ENCODE results near the gene IREB2.
"Not testable (repeated sequence)": the region's sequence is repeated elsewhere in the genome, so short reads cannot be mapped to it uniquely, and the experiment has no call there.

Gene IREB2

DNA sequence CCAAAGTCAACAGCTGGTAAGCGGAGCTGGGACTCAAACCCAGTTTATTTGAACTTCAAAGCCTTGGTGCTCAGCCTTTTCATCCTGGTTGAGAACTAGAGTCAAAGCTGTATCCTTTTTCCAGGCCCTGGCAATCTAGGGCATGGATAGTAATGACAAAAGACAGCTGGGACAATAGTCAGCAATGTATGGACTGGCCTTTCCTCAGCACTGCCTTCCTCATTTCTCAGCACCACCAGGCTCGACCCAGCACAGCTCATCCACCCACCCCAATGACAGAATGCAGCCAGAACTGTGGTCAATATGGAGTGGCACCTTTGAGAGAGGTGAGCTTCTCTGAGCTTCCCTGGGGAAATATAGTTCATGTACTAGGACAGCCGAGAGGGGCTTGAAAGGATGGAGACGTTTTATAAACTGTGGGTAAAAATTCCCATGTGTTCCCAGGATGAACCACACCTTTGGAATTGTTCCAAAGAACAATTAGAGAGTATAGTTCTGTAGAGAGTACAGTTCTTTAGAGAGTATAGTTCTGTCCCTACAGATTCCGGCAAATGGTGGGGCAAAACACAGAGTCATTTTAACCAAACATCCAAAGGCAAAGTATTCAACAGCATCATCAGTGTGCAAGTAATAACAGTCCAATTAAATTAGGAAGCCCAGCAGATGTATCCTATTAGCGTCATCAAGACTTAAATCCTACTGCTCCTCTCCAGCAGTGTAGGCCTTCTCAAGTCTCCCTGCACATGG is 30.2 kb upstream of the IREB2 start:
- DNase-seq (ENCODE audit: low read depth in 3 of 3), result no peak

GRCh38 chr15:78408355-78408640 is 29.7 kb upstream of the IREB2 start:
- no peak for DNase-seq (ENCODE audit: low read depth in 3 of 3)

DNA sequence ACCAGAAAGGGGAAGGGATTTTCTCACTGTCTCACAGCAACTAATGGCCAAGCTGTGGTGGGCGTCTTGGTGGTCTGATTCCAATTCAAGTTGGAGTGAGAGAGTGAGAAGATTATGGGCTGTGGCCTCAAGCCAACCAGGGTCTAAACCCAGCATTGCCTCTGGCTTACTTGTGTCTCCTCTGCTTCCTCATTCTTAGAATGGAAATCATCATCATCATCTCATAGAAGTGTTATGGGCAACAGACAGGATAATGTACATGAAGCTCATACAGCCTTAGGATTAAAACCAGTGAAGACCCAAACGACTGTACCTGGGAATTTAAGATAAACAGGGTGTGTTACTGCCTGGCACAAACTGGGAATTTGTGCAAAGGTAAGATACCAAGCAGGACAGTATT is 29.1 kb upstream of the IREB2 start:
- no peak for DNase-seq (ENCODE audit: low read depth in 3 of 3)

GRCh38 chr15:78411061-78411460 is 27.0 kb upstream of the IREB2 start:
- DNase-seq (ENCODE audit: low read depth in 3 of 3), result no peak

DNA sequence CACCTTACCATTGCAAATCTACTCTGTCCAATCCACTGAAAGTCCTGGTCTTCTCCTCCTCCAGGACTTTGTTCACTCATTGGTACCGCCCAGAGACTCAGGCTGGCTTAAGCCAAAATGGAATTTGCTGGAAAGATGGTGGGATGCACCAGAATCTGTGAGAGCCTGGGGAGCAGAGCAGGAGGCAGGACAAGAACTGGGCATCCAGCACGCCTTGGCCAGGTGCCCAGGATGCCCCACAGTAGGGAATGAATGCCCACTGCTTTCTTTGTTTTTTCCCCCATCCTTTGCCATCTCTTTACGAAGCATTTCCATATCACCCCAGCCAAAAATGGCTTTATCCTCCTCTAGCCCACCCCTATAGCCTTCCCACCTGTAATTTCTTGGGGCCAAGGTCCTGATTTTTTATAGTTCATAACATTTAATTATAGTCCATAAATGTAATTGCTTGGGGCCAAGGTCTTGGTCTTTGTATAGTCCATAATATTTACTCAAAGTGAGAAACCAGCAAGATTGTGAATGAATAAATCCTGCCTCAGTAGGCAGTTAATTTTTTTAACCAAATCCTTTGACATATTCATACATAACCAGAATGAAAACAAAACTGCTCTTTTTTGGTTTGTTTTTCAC is 23.3 kb upstream of the IREB2 start:
- no peak for DNase-seq (ENCODE audit: low read depth in 3 of 3)

- DNase-seq (ENCODE audit: low read depth in 3 of 3), result no peak
These were observed 22.7 kb upstream of the IREB2 start for GRCh38 chr15:78415284-78415683.

DNA sequence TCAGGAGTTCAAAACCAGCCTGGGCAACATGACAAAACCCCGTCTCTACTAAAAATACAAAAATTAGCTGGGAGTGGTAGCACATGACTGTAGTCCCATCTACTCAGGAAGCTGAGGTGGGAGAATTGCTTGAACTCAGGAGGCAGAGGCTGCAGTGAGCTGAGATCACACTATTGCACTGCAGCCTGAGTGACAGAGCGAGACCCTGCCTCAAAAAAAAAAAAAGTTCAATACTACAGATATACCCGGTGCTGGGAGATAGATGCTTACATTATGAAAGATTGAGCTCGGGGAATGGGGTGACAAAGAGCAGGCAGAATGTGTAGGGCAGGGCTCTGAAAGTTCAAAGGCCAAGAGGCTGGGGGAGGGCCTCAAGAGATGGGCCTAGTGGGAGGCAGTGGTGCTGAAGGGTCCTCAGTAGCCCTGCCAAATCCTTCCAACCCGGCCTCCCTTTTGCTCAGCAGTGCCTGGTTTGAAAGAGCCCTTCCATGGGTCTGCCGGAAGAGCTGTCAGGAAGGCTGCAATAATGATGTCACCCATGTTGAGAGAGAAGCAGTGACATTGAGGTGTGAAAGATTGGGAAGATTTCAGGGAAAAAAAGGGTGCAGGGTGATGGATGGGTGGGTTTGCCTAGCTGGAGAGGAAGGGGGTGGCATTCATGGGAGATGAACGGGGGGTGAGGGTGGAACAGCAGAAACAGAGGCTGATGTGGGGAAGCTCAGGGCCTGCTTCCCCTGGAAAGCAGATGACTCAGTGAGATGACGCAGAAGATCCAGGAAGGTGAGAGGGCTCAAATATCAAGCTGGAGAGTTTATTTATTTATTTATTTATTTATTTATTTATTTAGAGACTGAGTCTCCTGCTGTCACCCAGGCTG is 20.0 kb upstream of the IREB2 start:
- no peak for DNase-seq (ENCODE audit: low read depth in 3 of 3)

DNA sequence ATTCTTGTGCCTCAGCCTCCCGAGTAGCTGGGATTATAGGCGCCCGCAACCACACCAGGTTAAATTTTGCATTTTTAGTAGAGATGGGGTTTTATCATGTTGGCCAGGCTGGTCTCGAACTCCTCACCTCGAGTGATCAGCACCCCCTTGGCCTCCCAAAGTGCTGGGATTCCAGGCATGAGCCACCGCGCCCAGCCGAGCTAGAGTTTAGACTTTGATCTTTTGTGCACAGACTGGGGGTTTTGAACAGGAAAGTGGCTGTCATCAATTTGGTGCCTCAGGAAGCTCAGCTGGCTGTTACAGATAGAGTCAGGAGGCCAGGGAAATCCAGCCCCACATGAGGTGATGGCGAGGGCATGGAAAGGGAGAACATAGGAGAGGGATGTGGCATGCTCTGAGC is 19.3 kb upstream of the IREB2 start:
- DNase-seq (ENCODE audit: low read depth in 3 of 3), result no peak

DNA sequence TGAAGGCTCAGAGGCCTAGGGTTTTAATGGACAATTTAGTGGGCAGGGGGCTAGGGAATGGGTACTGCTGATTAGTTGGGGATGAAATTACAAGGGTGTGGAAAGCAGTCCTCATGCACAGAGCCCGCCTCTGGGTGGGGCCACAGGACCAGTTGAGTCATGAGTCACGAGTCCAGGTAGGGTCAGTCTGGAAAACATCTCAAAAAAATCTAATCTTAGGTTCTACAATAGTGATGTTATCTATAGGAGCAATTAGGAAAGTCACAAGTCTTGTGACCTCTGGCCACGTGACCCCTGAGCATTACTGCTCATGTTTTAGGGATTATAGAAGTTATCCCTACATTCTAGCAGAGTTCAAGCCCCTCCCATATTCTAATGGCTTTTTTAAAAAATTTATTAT is 18.6 kb upstream of the IREB2 start:
- DNase-seq (ENCODE audit: low read depth in 3 of 3), result no peak

- DNase-seq (ENCODE audit: low read depth in 3 of 3), result no peak
These were observed 17.8 kb upstream of the IREB2 start for GRCh38 chr15:78420220-78420619.

GRCh38 chr15:78420766-78421165 is 17.2 kb upstream of the IREB2 start:
- DNase-seq (ENCODE audit: low read depth in 3 of 3), result no peak

DNA sequence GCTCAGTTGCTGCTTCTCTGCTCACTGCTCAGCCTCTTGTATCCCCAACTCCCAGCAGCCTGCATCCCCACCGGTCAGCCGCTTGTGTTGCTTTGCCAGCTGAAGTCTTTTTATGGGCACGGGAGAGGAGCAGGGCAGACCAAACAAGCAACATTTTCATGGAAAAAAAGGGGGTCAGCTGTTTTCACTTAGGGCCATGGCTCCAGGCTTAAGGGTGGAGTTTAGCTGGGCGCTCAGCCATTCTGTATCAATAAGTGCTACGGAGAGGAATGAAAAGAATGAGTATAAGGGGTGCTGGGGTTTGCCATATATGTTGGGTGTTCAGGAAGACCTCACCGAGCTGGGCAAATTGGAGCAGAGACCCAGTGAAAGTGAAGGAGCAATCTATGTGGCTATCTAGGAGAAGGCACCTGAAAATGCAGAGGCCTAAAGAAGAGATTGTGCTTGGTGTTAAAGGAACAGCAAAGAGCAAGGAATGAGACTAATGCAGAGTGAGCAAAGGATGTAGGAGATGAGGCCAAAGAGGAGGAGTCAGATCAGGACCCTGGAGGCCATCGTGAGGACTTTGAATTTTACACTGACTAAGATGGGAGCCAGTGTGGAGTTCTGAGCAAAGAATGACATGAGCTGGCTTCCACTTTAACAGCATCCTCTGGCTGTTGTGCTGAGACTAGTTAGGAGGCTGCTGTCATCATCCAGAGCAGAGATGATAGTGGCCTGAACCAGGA is 16.6 kb upstream of the IREB2 start:
- no peak for DNase-seq (ENCODE audit: low read depth in 3 of 3)

DNA sequence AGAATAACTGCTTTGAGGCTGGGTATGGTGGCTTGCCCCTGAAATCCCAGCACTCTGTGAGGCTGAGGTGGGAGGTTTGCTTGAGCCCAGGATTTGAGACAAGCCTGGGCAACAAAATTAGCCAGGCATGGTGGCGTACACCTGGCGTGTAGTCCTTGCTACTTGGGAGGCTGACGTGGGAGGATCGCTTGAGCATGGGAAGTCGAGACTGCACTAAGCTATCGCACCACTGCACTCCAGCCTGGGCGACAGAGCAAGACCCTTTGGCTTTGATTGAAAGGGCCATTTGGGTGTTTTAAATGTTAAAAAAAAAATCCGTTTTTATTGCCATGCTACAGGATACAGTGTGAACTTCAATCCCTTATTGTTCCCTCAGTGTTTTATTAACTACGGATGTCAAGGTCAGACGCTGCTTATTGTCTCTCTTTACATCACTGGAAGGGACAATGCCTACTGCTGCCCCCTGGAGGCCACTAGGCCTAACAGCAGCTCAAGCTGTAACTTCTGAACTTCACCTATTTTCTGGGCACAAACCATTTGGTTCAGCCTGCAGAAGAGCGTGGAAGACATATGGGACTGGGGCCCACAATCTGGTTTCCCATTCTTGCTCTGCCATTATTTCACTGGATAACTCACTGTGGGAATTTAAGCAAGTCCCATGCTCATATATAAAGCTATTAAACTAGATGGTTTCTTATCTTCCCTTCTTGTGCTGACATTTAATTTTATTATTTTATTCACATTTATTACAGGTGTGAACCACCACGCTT is 15.3 kb upstream of the IREB2 start:
- DNase-seq (ENCODE audit: low read depth in 3 of 3), result peak; percentile 35 to 43 (median 38)

DNA sequence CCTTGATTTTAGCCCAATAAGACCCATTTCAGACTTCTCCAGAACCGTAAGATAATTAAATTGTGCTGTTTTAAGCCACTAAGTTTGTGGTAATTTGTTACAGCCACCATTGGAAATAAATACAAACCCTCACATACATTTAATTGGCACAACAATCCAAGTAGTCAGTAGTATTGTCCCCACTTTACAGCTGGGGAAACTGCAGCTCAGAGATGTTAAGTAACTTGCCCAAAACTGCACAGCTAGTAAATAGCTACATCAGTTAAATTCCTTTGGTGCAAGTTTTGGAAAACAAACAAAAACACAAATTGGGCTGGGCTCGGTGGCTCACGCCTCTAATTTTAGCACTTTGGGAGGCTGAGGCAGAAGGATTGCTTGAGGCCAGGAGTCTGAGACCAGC is 13.3 kb upstream of the IREB2 start:
- no peak for DNase-seq (ENCODE audit: low read depth in 3 of 3)

DNA sequence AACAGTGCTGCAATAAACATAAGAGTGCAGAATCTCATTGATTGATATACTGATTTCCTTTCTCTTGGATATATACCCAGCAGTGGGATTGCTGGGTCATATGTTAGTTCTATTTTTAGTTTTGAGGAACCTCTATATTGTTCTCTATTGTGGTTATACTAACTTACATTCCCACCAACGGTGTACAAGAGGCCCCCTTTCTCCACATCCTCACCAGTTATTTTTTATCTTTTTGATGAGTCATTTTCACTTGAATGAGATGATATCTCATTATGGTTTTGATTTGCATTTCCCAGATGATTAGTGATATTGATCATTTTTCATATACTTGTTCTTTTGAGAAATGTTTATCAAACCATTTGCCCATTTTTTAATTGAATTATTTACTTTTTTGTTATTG is 12.4 kb upstream of the IREB2 start:
- no peak for DNase-seq (ENCODE audit: low read depth in 3 of 3)

GRCh38 chr15:78426300-78426699 is 11.7 kb upstream of the IREB2 start:
- no peak for DNase-seq (ENCODE audit: low read depth in 3 of 3)

DNA sequence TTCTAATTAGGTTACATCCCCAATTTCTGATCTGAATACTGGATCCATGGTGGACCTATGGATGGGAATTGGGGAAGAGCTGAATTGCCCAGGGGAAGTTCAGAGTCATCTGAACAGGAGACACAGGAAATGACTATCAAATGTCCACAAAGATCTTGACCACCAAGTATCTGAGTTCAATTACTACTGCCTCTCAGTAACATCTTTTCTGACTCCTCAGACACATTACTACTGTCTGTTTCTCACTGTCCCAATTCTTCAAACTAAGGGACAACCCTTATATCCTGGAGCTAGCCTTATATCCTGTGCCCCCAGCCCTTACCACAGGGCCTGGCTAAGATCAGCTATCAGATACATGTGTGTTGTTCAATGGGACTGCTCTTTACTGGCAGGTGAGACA is 10.1 kb upstream of the IREB2 start:
- no peak for DNase-seq (ENCODE audit: low read depth in 3 of 3)

GRCh38 chr15:78429477-78429876 is 8.5 kb upstream of the IREB2 start:
- DNase-seq (ENCODE audit: low read depth in 3 of 3), result no peak

GRCh38 chr15:78431955-78432354 is 6.1 kb upstream of the IREB2 start:
- DNase-seq (ENCODE audit: low read depth in 3 of 3), result no peak

GRCh38 chr15:78432664-78433063 is 5.4 kb upstream of the IREB2 start:
- no peak for DNase-seq (ENCODE audit: low read depth in 3 of 3)

- no peak for DNase-seq (ENCODE audit: low read depth in 3 of 3)
These were observed 3.9 kb upstream of the IREB2 start for GRCh38 chr15:78434134-78434533.

DNA sequence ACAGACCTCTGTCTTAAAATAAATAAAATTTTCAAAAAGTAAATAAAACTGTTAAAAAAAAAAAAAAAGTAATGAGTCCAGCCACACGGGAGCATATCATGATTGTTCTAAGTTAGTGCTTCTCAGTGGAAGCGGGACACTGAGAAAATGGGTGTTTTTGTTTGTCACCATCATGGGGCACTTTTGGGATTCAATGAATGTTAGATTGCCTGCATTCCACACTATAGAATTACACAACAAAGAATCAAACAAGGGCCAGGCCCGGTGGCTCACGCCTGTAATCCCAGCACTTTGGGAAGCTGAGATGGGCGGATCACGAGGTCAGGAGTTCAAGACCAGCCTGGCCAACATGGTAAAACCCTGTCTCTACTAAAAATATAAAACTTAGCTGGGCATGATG is 3.3 kb upstream of the IREB2 start:
- not testable (repeated sequence) for DNase-seq (ENCODE audit: low read depth in 3 of 3)

All from stimulated activated CD4-positive, alpha-beta T cell treated with anti-CD3 and anti-CD28 coated beads, TNF-alpha, amount 100 ng/mL, for 48 hours (primary cell).